SU-DHL-6 (cell line): ENCODE measurements around the gene EVA1B.

Source experiments
- H2AFZ ChIP-seq: fragments of 200-600 bp; sonication (generic); 2 replicates; pipeline ENCODE4 v1.6.1; 2014; ENCODE audit warnings: low read depth, mild to moderate bottlenecking, moderate library complexity, mixed read lengths, antibody characterized with exemption, low read length; ENCODE audit not compliant: severe bottlenecking
- H3F3A ChIP-seq: fragments of 200-600 bp; shearing (Covaris generic); 2 replicates; pipeline ENCODE4 v1.6.0; 2016; ENCODE audit warnings: antibody characterized with exemption, mild to moderate bottlenecking; ENCODE audit not compliant: insufficient read depth
- H3K27ac ChIP-seq: fragments of 200-600 bp; sonication (generic); 2 replicates; pipeline ENCODE4 v1.5.1; 2016; ENCODE audit warnings: low read depth, mild to moderate bottlenecking, low read length, moderate library complexity, mixed read lengths
- H3K27me3 ChIP-seq: fragments of 200-600 bp; sonication (generic), shearing (Covaris generic); 2 replicates; pipeline ENCODE4 v1.6.0; 2014; ENCODE audit warnings: mild to moderate bottlenecking, low read length
- H3K36me3 ChIP-seq: fragments of 200-600 bp; sonication (generic); 2 replicates; pipeline ENCODE4 v1.6.1; 2014; ENCODE audit warnings: mild to moderate bottlenecking, low read length, mixed read lengths
- H3K4me2 ChIP-seq: fragments of 300-600, 200-600 bp; shearing (Covaris generic), sonication (generic); 2 replicates; pipeline ENCODE4 v1.6.0; 2014; ENCODE audit warnings: low read length, low read depth, mild to moderate bottlenecking; ENCODE audit not compliant: poor library complexity, severe bottlenecking
- H3K4me3 ChIP-seq: fragments of 200-600 bp; sonication (generic); 2 replicates; pipeline ENCODE4 v1.5.1; 2014; ENCODE audit warnings: antibody characterized with exemption, low read length, mild to moderate bottlenecking, mixed read lengths; ENCODE audit not compliant: insufficient read depth, poor library complexity, severe bottlenecking
- H3K79me2 ChIP-seq: fragments of 200-600 bp; sonication (generic); 2 replicates; pipeline ENCODE4 v1.6.1; 2014; ENCODE audit warnings: mild to moderate bottlenecking, low read length, moderate library complexity; ENCODE audit not compliant: insufficient read depth
- H3K9ac ChIP-seq: fragments of 200-600 bp; sonication (generic); 2 replicates; pipeline ENCODE4 v1.7.0; 2014; ENCODE audit warnings: mild to moderate bottlenecking, low read length
- H3K9me2 ChIP-seq: fragments of 200-600 bp; sonication (generic); replicated peaks from 2 replicates; pipeline ENCODE4 v1.6.1; 2014; ENCODE audit warnings: low read length; ENCODE audit not compliant: insufficient read depth
- H3K9me3 ChIP-seq: fragments of 200-600 bp; sonication (generic); 2 replicates; pipeline ENCODE4 v1.6.1; 2014; ENCODE audit warnings: low read length, mixed read lengths; ENCODE audit not compliant: insufficient read depth
- H4K20me1 ChIP-seq: fragments of 200-600 bp; sonication (generic); 2 replicates; pipeline ENCODE4 v1.6.1; 2014; ENCODE audit warnings: low read depth, mild to moderate bottlenecking, antibody characterized with exemption, low read length, moderate library complexity, mixed read lengths
- CTCF ChIP-seq: fragments of 200-600 bp; sonication (generic); IDR thresholded peaks from one replicate; pipeline ENCODE4 v1.5.1; 2017; ENCODE audit warnings: antibody characterized with exemption, mild to moderate bottlenecking, low read length, moderate library complexity; ENCODE audit not compliant: insufficient read depth, poor library complexity, severe bottlenecking
- EZH2phosphoT487 ChIP-seq: fragments of 200-600 bp; sonication (generic), shearing (Covaris generic); conservative IDR thresholded peaks from 2 replicates; pipeline ENCODE4 v1.6.1; 2018; ENCODE audit warnings: mild to moderate bottlenecking, antibody characterized with exemption, low read length, moderate library complexity, mixed read lengths

Gene EVA1B

GRCh38 chr1:36345353-36345752 lies 21.9 kb upstream of the EVA1B start:
- Histone ChIP-seq H3F3A (no peaks in the 10 kb centered on the region), H3K27me3 (no peaks in the 10 kb centered on the region), H3K9me3 (no peaks in the 10 kb centered on the region), H3K4me2 (no peak overlapping the region), H3K79me2 (no peaks in the 10 kb centered on the region), H3K9me2 (no peaks in the 10 kb centered on the region), H3K9ac (no peak overlapping the region), H2AFZ (no peak overlapping the region), H3K4me3 (no peak overlapping the region), H3K27ac (no peak overlapping the region), H3K36me3 (no peaks in the 10 kb centered on the region), H4K20me1 (no peaks in the 10 kb centered on the region)
- no peak for TF ChIP-seq CTCF
- no peak for TF ChIP-seq EZH2phosphoT487

GRCh38 chr1:36344395-36344680 lies 20.9 kb upstream of the EVA1B start:
- Histone ChIP-seq H3K9me2 (no peaks in the 10 kb centered on the region), H3K9ac (no peak overlapping the region), H3K9me3 (no peaks in the 10 kb centered on the region), H3K36me3 (no peaks in the 10 kb centered on the region), H3K4me2 (no peak overlapping the region), H3K4me3 (no peak overlapping the region), H3K79me2 (no peaks in the 10 kb centered on the region), H3K27me3 (no peaks in the 10 kb centered on the region), H4K20me1 (no peaks in the 10 kb centered on the region), H3F3A (no peaks in the 10 kb centered on the region), H3K27ac (no peak overlapping the region), H2AFZ (no peak overlapping the region)
- TF ChIP-seq EZH2phosphoT487 (no peak), CTCF (no peak)

- H3K27me3 ChIP-seq = no peaks in the 10 kb centered on the region
- no peaks in the 10 kb centered on the region for H4K20me1 ChIP-seq
- no peak overlapping the region for H3K4me3 ChIP-seq
- no peak overlapping the region for H3K9ac ChIP-seq
- TF ChIP-seq EZH2phosphoT487 (no peak), CTCF (no peak)
- no peak overlapping the region for H3K4me2 ChIP-seq
- no peaks in the 10 kb centered on the region for H3K9me3 ChIP-seq
- H3K79me2 ChIP-seq = no peaks in the 10 kb centered on the region
- H3K27ac ChIP-seq = no peak overlapping the region
- no peaks in the 10 kb centered on the region for H3K9me2 ChIP-seq
- no peaks in the 10 kb centered on the region for H3K36me3 ChIP-seq
- no peak overlapping the region for H2AFZ ChIP-seq
- H3F3A ChIP-seq = no peaks in the 10 kb centered on the region
These were observed 20.4 kb upstream of the EVA1B start for GRCh38 chr1:36343651-36344394.
